ENCODE data around the gene PTCD1.
"Not testable (repeated sequence)": the region's sequence is repeated elsewhere in the genome, so short reads cannot be mapped to it uniquely, and the experiment has no call there.

DNA sequence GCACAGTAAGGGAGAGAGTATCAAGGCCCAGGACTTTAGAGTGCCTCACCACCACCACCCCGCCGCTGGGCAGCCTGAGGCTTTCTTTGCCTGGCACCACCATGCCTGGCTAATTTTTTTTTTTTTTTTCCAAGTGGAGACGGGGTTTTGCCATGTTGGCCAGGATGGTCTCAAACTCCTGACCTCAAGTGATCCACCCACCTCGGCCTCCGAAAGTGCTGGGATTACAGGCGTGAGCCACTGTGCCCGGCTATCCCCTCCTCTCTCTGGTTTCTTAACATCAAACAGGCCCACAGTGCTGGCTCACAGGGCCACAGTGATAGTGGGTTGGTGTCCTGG is 58.9 kb downstream of the PTCD1 start:
- not testable (repeated sequence) for TF ChIP-seq POLR2A (IDR thresholded peaks at IDR 0.05)
- TF ChIP-seq, protein P1, sequence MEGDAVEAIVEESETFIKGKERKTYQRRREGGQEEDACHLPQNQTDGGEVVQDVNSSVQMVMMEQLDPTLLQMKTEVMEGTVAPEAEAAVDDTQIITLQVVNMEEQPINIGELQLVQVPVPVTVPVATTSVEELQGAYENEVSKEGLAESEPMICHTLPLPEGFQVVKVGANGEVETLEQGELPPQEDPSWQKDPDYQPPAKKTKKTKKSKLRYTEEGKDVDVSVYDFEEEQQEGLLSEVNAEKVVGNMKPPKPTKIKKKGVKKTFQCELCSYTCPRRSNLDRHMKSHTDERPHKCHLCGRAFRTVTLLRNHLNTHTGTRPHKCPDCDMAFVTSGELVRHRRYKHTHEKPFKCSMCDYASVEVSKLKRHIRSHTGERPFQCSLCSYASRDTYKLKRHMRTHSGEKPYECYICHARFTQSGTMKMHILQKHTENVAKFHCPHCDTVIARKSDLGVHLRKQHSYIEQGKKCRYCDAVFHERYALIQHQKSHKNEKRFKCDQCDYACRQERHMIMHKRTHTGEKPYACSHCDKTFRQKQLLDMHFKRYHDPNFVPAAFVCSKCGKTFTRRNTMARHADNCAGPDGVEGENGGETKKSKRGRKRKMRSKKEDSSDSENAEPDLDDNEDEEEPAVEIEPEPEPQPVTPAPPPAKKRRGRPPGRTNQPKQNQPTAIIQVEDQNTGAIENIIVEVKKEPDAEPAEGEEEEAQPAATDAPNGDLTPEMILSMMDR (IDR thresholded peaks at IDR 0.05) = not testable (repeated sequence)

Data from upper lobe of left lung (tissue), 4 donors.